ENCODE data around the gene NBAS. TPM values are rescaled to one million over a fixed set of nuclear protein-coding genes. Genes with fewer than 3 reads are reported as not detected.

NBAS gene
- polyA plus RNA-seq, 1 of the 3 experiments (the other 2 are of a cell fraction): 12.0 TPM

DNA sequence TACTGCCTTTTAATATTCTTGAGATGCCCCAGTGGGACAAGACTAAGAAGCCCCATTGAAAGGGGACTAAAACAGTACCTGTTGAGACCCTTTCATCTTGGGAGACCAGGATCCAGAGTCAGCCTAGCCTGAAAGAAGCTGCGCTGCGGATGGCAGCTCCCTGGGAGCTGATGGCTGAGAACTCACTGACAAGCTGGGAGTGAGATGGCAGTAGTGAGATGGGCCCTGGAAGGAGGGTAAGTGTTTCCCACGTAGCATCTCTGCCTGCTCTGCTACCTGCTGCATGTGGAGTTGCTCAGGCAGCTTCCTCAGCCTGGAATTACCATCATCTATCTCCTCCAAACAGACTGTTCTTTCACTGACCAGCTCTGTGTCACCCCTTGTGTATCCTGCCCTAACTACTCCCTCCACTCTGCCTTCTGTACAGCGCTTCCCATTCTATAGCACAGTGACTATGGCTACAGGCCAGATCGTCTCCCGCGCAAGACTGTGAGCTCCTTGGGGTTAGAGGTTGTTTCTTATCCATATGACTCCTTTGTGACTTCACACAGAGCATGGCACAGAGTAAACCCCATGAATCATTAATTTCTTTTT is 330.4 kb downstream of the NBAS start:
- no peaks in the 10 kb centered on the region for H3K27me3 ChIP-seq (ENCODE audit: insufficient read depth)
- no peaks in the 10 kb centered on the region for H3F3A ChIP-seq (replicated peaks; ENCODE audit: insufficient read depth)
- no peak overlapping the region for H3K27ac ChIP-seq (ENCODE audit: low read depth in 2 of 2, low read length in 1 of 2)
- no peaks in the 10 kb centered on the region for H3K4me1 ChIP-seq (ENCODE audit: control insufficient read depth in 1 of 2, insufficient read depth in 2 of 2, low read depth in 1 of 2, low read length in 1 of 2)
- no peaks in the 10 kb centered on the region for H3K79me2 ChIP-seq (ENCODE audit: insufficient read depth)
- no peak overlapping the region for H3K9ac ChIP-seq
- TF ChIP-seq, protein P1, sequence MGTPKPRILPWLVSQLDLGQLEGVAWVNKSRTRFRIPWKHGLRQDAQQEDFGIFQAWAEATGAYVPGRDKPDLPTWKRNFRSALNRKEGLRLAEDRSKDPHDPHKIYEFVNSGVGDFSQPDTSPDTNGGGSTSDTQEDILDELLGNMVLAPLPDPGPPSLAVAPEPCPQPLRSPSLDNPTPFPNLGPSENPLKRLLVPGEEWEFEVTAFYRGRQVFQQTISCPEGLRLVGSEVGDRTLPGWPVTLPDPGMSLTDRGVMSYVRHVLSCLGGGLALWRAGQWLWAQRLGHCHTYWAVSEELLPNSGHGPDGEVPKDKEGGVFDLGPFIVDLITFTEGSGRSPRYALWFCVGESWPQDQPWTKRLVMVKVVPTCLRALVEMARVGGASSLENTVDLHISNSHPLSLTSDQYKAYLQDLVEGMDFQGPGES (IDR thresholded peaks at IDR 0.05; ENCODE audit: low read depth, low read length): no peak
- peaks cover 30 to 42% of the 10 kb centered on the region in 2 experiments for H3K36me3 ChIP-seq (replicated peaks in 1 of 2; ENCODE audit: control insufficient read depth in 1 of 2, insufficient read depth in 2 of 2, low read length in 1 of 2)
- no peak for DNase-seq
- H3K9me3 ChIP-seq: peaks cover 8% of the 10 kb centered on the region; the same call in 1 of the 2 replicates
- no peaks in the 10 kb centered on the region for H4K20me1 ChIP-seq (ENCODE audit: insufficient read depth)
- no peak overlapping the region for H3K4me3 ChIP-seq (ENCODE audit: low read depth in 2 of 2, low read length in 1 of 2)
- 100% methylated on average over 7 of the region's 7 CpGs for WGBS (ENCODE audit: low lambda C conversion rate)
- CTCF ChIA-PET: no interaction called here
- H3K9me2 ChIP-seq: no peaks in the 10 kb centered on the region
- H3K4me2 ChIP-seq: no peak overlapping the region
- no peak overlapping the region for H2AFZ ChIP-seq (ENCODE audit: low read depth)
- POLR2A ChIA-PET: no interaction called here

DNA sequence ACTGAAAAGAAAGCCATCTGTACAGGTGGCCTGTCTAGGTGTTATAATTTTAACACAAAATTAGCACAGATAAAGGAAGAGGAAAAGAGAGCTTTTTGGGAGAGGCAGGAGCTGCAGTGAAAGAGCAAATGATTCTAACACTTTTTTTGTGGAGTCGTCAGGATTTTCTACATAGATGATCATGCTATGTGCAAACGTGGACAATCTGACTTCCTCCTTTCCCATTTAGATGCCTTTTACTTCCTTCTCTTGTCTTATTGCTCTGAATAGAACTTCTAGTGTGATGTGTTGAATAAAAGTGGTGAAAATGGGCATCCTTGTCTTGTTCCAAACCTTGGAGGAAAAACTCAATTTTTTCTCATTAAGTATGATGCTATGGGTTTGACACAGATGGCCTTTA is 334.5 kb downstream of the NBAS start:
- Histone ChIP-seq H2AFZ (ENCODE audit: low read depth) (no peak overlapping the region), H3K4me3 (ENCODE audit: low read depth in 2 of 2, low read length in 1 of 2) (no peak overlapping the region), H3K9ac (no peak overlapping the region), H3F3A (replicated peaks; ENCODE audit: insufficient read depth) (peaks cover 4% of the 10 kb centered on the region), H3K27ac (ENCODE audit: low read depth in 2 of 2, low read length in 1 of 2) (no peak overlapping the region), H3K4me2 (no peak overlapping the region), H3K27me3 (ENCODE audit: insufficient read depth) (no peaks in the 10 kb centered on the region), H3K9me3 (peaks cover 8% of the 10 kb centered on the region; the same call in 1 of the 2 replicates), H3K4me1 (ENCODE audit: control insufficient read depth in 1 of 2, insufficient read depth in 2 of 2, low read depth in 1 of 2, low read length in 1 of 2) (peaks cover 11 to 12% of the 10 kb centered on the region in 2 experiments; a peak in 3 of 4 replicates), H4K20me1 (ENCODE audit: insufficient read depth) (no peaks in the 10 kb centered on the region), H3K9me2 (no peaks in the 10 kb centered on the region), H3K36me3 (replicated peaks in 1 of 2; ENCODE audit: control insufficient read depth in 1 of 2, insufficient read depth in 2 of 2, low read length in 1 of 2) (peaks cover 16 to 24% of the 10 kb centered on the region in 2 experiments), H3K79me2 (ENCODE audit: insufficient read depth) (no peaks in the 10 kb centered on the region)
- ChIA-PET POLR2A (no interaction called here), CTCF (interaction anchor here (0.5 kb wide), 1 partner anchor 279 kb away, joined by 3 read pairs; no protein-coding TSS in a partner anchor)
- no peak for DNase-seq
- TF ChIP-seq CHD2 (IDR thresholded peaks at IDR 0.05; ENCODE audit: low read length, partially characterized antibody): no peak
- TF ChIP-seq NFIC (IDR thresholded peaks at IDR 0.05; ENCODE audit: borderline replicate concordance): no peak
- TF ChIP-seq FOXM1 (IDR thresholded peaks at IDR 0.05; ENCODE audit: low read depth): no peak
- TF ChIP-seq, protein P2, sequence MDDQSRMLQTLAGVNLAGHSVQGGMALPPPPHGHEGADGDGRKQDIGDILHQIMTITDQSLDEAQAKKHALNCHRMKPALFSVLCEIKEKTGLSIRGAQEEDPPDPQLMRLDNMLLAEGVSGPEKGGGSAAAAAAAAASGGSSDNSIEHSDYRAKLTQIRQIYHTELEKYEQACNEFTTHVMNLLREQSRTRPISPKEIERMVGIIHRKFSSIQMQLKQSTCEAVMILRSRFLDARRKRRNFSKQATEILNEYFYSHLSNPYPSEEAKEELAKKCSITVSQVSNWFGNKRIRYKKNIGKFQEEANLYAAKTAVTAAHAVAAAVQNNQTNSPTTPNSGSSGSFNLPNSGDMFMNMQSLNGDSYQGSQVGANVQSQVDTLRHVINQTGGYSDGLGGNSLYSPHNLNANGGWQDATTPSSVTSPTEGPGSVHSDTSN (IDR thresholded peaks at IDR 0.05): no peak
- TF ChIP-seq TCF12 (IDR thresholded peaks at IDR 0.05): no peak
- TF ChIP-seq GATA2 (CRISPR knock-in tag; IDR thresholded peaks at IDR 0.05): no peak
- TF ChIP-seq EZH2phosphoT487 (IDR thresholded peaks at IDR 0.05; ENCODE audit: borderline replicate concordance, low read depth): no peak
- no peak for TF ChIP-seq MEF2A (IDR thresholded peaks at IDR 0.05; ENCODE audit: borderline replicate concordance, low read depth)
- TF ChIP-seq SMC3 (IDR thresholded peaks at IDR 0.05; ENCODE audit: low read depth, low read length): no peak
- TF ChIP-seq MXI1 (IDR thresholded peaks at IDR 0.05; ENCODE audit: low read depth, low read length): no peak
- TF ChIP-seq ELF1 (IDR thresholded peaks at IDR 0.05): no peak
- TF ChIP-seq POLR2AphosphoS5 (IDR thresholded peaks at IDR 0.05; ENCODE audit: low read depth, low read length): no peak
- no peak for TF ChIP-seq RXRA (IDR thresholded peaks at IDR 0.05; ENCODE audit: borderline replicate concordance, low read depth)
- 96% methylated on average over 2 of the region's 2 CpGs for WGBS (ENCODE audit: low lambda C conversion rate)

Data from SK-N-SH (cell line).